ENCODE data around the gene PRMT3.
"Not testable (repeated sequence)": the region's sequence is repeated elsewhere in the genome, so short reads cannot be mapped to it uniquely, and the experiment has no call there.

PRMT3 gene

GRCh38 chr11:20373147-20373546 lies 14.4 kb upstream of the PRMT3 start:
- no peak for DNase-seq (ENCODE audit: low read depth, low spot score)

DNA sequence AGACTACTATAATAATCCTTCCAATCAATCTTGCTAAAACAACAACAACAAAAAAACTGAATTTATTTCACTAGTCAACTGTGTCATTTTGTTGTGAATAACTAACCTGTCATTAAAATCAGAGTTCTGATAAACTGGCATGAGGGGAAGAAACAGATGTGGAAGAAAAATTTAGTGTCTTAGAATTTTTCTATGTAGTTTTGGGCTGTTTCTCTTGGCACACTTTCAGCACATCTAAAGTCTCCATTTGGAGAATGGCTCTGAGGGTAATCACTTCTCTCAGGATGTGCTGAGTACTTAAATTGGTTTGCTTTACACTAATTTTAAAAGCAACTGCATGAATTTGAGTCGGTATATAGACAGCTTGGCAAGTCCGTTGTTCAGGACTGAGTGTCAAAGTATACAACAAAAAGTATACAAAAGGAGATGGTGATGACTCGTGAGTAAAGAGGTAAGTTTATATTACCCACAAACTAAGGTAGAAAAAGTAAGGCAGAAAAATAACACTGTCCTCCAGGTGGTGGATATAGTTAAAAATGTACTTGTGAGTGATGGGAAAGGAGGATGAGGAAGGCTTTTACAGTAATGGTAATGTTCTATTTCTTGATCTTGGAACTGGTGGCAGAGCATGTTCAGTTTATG lies 13.8 kb upstream of the PRMT3 start:
- no peak for DNase-seq (ENCODE audit: low read depth, low spot score)
- H3K4me3 ChIP-seq (ENCODE audit: low read length), result no peak overlapping the region

More at GRCh38 chr11:20373147-20373546, 14.4 kb upstream of the PRMT3 start:
- H3K4me3 ChIP-seq (ENCODE audit: low read length), result no peak overlapping the region

DNA sequence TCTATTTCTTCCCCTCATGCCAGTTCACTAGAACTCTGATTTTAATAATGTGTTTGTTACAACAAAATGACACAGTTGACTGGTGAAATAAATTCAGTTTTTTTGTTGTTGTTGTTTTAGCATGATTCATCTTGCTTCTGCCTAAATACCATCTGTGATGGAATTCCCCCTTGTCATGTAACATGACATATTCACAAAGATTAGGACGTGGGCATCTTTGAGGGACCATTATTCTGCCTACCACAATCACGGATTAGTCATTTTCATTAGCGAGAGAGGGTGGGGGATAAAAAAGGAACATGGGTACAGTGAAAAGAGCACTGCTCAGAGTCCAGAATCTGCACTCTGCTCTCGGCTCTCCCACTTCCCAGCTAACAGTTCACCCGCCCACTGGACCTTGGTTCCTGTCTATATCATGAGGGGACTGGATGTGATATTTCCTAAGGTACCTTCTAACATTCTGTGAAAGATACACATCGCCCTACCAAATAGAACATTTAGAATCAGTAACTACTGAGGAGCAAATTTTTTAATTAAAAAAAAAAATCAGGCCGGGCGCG lies 12.7 kb upstream of the PRMT3 start:
- DNase-seq (ENCODE audit: low read depth, low spot score), result no peak
- no peak overlapping the region for H3K4me3 ChIP-seq (ENCODE audit: low read length)

GRCh38 chr11:20376162-20376730 lies 11.3 kb upstream of the PRMT3 start:
- no peak overlapping the region for H3K4me3 ChIP-seq (ENCODE audit: low read length)
- no peak for DNase-seq (ENCODE audit: low read depth, low spot score)

DNA sequence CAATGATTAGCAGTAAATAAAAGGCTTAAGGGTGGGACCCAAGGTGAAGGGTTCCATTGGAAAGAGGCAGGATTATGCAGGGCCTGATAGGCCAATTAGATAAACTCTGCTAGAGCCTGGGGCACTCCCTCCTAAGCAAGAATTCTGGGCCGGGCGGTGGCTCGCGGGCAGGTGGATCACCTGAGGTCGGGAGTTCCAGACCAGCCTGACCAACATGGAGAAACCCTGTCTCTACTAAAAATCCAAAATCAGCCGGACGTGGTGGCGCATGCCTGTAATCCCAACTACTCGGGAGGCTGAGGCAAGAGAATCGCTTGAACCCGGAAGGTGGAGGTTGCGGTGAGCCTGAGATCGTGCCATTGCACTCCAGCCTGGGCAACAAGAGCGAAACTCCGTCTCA lies 1.5 kb upstream of the PRMT3 start:
- DNase-seq (ENCODE audit: low read depth, low spot score); H3K4me3 ChIP-seq (ENCODE audit: low read length): not testable (repeated sequence)

- DNase-seq (ENCODE audit: low read depth, low spot score), result no peak
- peak overlapping the region; percentile 92 for H3K4me3 ChIP-seq (ENCODE audit: low read length)
Observed at GRCh38 chr11:20388096-20389055, 860 bp downstream of the PRMT3 start.

GRCh38 chr11:20397281-20397680 lies 9.8 kb downstream of the PRMT3 start:
- H3K4me3 ChIP-seq (ENCODE audit: low read length), result no peak overlapping the region
- peak; percentile 80 for DNase-seq (ENCODE audit: low read depth, low spot score)

- no peak overlapping the region for H3K4me3 ChIP-seq (ENCODE audit: low read length)
- no peak for DNase-seq (ENCODE audit: low read depth, low spot score)
Observed at GRCh38 chr11:20399498-20399897, 12.0 kb downstream of the PRMT3 start.

- DNase-seq (ENCODE audit: low read depth, low spot score), result no peak
- H3K4me3 ChIP-seq (ENCODE audit: low read length), result no peak overlapping the region
Observed at GRCh38 chr11:20403059-20403458, 15.5 kb downstream of the PRMT3 start.

DNA sequence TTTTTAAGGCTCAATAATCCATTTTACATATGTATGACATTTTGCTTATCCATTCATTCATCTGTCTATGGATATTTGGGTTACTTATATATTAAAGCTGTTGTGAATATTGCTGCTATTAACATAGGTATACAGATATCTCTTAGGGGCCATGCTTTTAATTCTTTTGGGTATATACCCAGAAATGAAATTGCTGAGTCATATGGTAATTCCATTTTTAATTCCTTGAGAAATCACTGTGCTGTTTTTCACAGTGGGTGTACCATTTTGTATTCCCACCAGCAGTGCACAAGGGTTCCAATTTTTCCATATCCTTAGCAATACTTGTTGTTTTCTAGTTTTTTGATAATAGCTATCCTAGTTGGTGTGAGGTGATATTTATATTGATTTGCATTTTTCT lies 19.0 kb downstream of the PRMT3 start:
- DNase-seq (ENCODE audit: low read depth, low spot score), result no peak
- H3K4me3 ChIP-seq (ENCODE audit: low read length), result no peak overlapping the region

DNA sequence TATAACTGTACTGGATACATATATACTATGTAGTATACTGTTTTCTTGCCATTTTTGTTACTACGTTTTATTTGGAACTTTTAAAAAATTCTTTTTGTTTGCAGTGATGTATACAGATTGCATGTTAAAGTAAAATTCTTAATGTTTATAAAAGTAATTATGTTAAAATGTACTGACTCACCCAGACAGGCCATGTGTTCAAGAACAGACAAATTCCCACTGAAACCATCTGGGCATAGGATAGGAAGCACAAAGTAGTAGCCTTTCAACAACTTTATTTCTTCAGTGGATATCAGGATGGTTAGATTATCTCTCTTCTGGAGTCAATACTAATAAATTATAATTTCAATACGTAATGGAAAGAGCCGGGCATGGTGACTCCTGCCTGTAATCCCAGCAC lies 19.8 kb downstream of the PRMT3 start:
- H3K4me3 ChIP-seq (ENCODE audit: low read length), result no peak overlapping the region
- DNase-seq (ENCODE audit: low read depth, low spot score), result no peak

GRCh38 chr11:20415432-20415831 lies 27.9 kb downstream of the PRMT3 start:
- DNase-seq (ENCODE audit: low read depth, low spot score), result no peak
- H3K4me3 ChIP-seq (ENCODE audit: low read length), result no peak overlapping the region

DNA sequence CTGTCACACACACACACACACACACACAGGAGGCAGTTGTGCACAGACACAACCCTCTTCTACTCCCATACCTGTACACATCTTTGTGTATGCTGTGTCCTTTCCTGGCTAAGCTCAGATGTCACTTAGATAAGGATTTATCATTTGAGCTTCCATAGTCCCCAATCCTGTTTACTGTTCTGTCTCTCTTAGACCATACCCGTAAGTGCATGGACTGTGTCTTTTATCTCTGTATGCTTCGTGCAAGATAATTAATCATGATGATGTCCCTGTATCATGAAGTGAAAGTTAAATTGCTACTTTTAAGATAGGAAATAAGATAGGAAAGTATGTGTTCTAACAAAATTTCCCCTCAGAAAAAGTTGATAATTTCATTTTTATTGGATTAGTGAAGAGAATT lies 30.3 kb downstream of the PRMT3 start:
- H3K4me3 ChIP-seq (ENCODE audit: low read length), result no peak overlapping the region
- DNase-seq (ENCODE audit: low read depth, low spot score), result no peak

GRCh38 chr11:20421946-20422345 lies 34.4 kb downstream of the PRMT3 start:
- no peak for DNase-seq (ENCODE audit: low read depth, low spot score)
- no peak overlapping the region for H3K4me3 ChIP-seq (ENCODE audit: low read length)

- no peak overlapping the region for H3K4me3 ChIP-seq (ENCODE audit: low read length)
- no peak for DNase-seq (ENCODE audit: low read depth, low spot score)
Observed at GRCh38 chr11:20429216-20429615, 41.7 kb downstream of the PRMT3 start.

GRCh38 chr11:20438637-20439036 lies 51.1 kb downstream of the PRMT3 start:
- no peak for DNase-seq (ENCODE audit: low read depth, low spot score)

DNA sequence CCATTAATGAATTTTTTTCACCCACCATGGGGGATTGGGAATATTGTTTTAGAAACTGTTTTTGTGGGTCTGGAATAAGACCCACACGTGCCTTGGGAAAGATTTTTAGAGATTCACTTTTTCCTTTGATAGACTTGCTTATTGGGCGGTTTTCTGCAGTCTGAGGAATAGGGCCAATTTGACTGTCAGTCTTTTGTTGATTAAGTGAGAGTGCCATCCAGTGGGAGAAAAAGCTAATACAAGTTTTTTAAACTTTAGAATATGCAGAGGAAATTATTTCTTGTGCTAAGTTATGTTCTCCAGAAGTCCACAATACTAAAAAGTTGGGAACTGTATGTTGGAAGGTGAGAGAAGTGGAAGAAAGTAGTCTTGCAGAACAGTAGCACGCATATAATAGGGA lies 56.1 kb downstream of the PRMT3 start:
- peak; percentile 8 for DNase-seq (ENCODE audit: low read depth, low spot score)
- no peak overlapping the region for H3K4me3 ChIP-seq (ENCODE audit: low read length)

More at GRCh38 chr11:20438637-20439036, 51.1 kb downstream of the PRMT3 start:
- no peak overlapping the region for H3K4me3 ChIP-seq (ENCODE audit: low read length)

DNA sequence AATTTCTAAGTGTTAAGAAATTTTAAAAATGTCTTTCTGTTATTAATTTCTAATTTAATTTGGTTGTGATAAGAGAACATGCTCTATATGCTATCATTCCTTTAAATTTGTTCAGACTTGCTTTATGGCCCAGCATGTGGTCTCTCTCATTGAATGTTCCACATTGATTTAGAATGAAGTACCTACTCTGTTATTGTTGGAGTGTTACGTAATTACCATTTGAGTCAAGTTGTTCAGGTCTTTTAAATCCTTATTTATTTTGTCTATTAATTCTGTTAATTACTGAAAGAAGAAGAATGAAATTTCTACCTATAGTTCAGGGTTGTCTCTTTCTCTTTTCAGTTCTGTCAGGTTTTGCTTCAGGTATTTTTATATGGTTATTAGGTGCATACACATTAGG lies 57.0 kb downstream of the PRMT3 start:
- no peak overlapping the region for H3K4me3 ChIP-seq (ENCODE audit: low read length)
- no peak for DNase-seq (ENCODE audit: low read depth, low spot score)

DNA sequence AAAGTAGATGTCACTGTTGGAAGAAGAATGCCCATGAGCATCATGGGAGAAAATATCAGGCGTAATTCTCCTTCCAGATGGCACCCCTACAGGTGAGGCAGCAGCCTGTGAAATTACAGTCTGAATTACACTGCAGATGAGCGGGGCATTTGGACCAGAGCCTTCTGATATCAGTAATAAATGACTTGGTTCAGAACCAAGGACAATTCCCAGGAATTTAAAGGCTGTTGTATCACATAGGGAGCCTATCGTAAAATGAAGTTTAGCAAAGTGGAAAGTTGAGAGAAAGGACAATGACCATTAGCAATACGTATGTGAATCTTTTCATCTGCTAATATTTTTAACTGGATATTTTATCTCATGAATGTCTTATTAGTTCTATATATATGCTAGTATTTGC lies 61.3 kb downstream of the PRMT3 start:
- no peak for DNase-seq (ENCODE audit: low read depth, low spot score)
- H3K4me3 ChIP-seq (ENCODE audit: low read length), result no peak overlapping the region

DNA sequence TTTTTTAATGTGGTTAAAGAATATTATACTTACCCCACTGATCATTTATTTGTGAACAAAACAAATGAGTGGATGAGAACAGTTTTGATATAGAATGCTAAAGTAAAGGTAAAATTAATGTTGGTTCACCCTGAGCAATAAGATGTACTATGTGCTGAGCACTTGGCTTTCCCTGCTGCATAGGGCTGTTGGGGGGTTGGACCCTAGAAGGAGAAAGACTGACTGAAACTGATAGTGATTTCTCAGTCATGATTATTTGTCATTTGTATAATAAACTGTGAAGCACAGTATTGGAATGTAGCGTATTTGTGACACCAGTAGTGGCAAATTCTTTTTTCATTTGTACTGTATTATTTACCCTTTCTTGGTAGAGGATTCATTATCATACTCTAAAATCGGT lies 63.3 kb downstream of the PRMT3 start:
- no peak overlapping the region for H3K4me3 ChIP-seq (ENCODE audit: low read length)

More for the DNA sequence above, 63.3 kb downstream of the PRMT3 start:
- DNase-seq (ENCODE audit: low read depth, low spot score), result no peak

Measured in Jurkat, Clone E6-1 (cell line).